ENCODE results near the gene TLK1.

DNA sequence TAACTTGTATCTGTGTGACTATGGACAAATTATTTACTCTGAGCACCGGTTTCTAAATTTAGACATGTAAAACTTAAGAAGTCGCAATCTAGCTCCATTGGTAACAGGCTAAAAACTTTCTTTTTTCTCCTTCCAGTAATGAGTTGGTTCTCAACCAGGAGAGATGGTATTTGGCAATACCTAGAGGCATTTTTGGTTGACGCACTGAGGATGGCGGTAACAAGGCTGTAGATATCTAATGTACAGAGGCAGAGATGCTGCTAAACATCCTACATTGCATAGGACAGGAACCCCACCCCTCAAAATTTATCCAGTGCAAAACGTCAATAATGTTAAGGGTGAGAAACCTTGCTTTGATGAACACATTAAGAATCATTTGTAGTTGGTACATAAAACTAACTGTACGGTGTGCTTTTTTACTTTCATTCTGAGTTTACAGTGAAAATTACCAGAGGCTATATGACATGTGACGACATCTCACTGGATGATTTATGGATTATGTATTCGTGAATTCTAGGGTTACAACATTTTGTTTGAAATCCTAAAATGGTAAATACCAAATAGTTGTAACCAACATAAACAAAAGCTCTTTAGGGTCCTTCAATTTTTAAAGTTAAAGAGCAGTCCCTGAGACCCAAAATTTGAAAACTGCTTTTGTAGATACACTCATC, 91.3 kb downstream of the TLK1 start:
- TF ChIP-seq POLR2A (IDR thresholded peaks at IDR 0.05) (no peak), POLR2AphosphoS5 (IDR thresholded peaks at IDR 0.05) (no peak)
- TF ChIP-seq, protein P1, sequence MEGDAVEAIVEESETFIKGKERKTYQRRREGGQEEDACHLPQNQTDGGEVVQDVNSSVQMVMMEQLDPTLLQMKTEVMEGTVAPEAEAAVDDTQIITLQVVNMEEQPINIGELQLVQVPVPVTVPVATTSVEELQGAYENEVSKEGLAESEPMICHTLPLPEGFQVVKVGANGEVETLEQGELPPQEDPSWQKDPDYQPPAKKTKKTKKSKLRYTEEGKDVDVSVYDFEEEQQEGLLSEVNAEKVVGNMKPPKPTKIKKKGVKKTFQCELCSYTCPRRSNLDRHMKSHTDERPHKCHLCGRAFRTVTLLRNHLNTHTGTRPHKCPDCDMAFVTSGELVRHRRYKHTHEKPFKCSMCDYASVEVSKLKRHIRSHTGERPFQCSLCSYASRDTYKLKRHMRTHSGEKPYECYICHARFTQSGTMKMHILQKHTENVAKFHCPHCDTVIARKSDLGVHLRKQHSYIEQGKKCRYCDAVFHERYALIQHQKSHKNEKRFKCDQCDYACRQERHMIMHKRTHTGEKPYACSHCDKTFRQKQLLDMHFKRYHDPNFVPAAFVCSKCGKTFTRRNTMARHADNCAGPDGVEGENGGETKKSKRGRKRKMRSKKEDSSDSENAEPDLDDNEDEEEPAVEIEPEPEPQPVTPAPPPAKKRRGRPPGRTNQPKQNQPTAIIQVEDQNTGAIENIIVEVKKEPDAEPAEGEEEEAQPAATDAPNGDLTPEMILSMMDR (IDR thresholded peaks at IDR 0.05), result no peak
